ENCODE data around the gene IKBKE. TPM values are rescaled to one million over a fixed set of nuclear protein-coding genes. Genes with fewer than 3 reads are reported as not detected.

Gene IKBKE
- total RNA-seq, 1 donor from 2014 or later = 15.6 TPM

DNA sequence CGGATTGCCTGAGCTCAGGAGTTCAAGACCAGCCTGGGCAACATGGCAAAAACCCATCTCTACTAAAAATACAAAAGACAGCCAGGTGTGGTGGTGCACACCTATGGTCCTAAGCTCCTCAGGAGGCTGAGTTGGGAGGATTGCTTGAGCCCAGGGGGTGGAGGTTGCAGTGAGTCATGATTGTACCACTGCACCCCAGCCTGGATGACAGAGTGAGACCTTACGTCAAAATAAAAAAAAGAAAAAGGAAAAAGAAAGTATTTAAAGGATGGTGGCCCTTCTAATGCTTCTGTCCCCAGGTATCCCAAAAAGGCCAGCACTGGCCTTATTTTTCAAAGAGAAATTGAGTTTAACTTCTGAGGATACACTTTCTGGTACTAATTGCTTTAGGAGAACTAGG is 1.7 kb downstream of the IKBKE start:
- H3K4me3 ChIP-seq (ENCODE audit: low read depth, low read length) = no peak overlapping the region
- DNase-seq (ENCODE audit: low read depth) = no peak
- TF ChIP-seq, protein P1, sequence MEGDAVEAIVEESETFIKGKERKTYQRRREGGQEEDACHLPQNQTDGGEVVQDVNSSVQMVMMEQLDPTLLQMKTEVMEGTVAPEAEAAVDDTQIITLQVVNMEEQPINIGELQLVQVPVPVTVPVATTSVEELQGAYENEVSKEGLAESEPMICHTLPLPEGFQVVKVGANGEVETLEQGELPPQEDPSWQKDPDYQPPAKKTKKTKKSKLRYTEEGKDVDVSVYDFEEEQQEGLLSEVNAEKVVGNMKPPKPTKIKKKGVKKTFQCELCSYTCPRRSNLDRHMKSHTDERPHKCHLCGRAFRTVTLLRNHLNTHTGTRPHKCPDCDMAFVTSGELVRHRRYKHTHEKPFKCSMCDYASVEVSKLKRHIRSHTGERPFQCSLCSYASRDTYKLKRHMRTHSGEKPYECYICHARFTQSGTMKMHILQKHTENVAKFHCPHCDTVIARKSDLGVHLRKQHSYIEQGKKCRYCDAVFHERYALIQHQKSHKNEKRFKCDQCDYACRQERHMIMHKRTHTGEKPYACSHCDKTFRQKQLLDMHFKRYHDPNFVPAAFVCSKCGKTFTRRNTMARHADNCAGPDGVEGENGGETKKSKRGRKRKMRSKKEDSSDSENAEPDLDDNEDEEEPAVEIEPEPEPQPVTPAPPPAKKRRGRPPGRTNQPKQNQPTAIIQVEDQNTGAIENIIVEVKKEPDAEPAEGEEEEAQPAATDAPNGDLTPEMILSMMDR (conservative IDR thresholded peaks at IDR 0.05; ENCODE audit: low read depth, low read length) = no peak

DNA sequence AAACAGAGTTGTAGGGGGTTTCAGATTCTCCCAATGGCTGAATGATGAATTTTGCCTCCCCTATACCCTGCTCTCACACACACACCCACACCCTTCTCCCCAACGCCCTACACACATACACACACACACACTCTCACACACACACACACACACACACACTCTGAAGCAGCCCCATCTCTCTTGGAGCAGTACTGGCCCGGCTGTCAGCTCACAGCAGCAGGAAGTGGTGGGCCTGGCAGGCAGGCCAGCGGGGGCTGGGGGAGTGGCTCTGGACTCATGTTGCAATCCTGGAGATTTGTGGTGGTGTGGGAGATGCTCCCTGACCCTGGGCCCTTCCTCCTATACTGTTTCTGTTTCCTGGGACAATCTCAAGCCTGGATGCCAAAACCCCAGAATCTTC is 2.2 kb downstream of the IKBKE start:
- DNase-seq (ENCODE audit: low read depth) = no peak
- H3K4me3 ChIP-seq (ENCODE audit: low read depth, low read length) = no peak overlapping the region
- TF ChIP-seq, protein P1 (conservative IDR thresholded peaks at IDR 0.05; ENCODE audit: low read depth, low read length) = no peak

DNA sequence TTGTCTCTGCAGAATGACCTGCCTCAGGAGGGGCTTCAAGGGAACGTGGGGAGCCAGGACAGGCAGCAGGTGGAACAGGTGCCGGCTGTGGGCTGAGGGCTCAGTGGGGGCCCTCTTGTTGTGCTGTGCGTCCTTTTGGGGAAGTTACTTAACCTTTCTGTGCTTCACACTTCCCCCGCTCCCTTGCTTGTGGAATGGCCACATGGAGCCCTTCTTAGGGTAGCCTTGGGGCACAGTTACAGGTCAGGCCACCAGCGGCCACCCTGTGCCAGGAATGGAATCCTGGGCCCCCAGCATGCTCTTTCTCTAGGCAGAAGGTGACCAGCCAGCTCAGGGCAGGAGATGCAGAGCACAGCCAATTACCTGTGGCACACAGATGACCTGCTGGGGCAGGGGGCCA is 2.6 kb downstream of the IKBKE start:
- DNase-seq (ENCODE audit: low read depth) = no peak
- TF ChIP-seq, protein P1 (conservative IDR thresholded peaks at IDR 0.05; ENCODE audit: low read depth, low read length) = no peak
- no peak overlapping the region for H3K4me3 ChIP-seq (ENCODE audit: low read depth, low read length)

DNA sequence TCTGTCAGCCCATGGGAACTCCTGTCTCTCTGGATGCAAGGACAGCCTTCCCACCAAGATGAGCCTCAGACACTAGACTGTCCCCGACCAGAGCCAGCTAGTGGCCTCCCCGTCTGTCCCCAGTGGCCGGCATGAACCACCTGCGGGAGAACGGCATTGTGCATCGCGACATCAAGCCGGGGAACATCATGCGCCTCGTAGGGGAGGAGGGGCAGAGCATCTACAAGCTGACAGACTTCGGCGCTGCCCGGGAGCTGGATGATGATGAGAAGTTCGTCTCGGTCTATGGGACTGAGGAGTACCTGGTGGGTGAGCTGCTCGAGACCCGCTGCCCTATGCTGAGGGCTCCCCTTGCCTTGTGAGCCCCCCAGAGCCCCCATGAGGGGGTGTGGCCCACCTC is 5.8 kb downstream of the IKBKE start:
- H3K4me3 ChIP-seq (ENCODE audit: low read depth, low read length) = no peak overlapping the region
- TF ChIP-seq, protein P1 (conservative IDR thresholded peaks at IDR 0.05; ENCODE audit: low read depth, low read length) = no peak
- DNase-seq (ENCODE audit: low read depth) = no peak

DNA sequence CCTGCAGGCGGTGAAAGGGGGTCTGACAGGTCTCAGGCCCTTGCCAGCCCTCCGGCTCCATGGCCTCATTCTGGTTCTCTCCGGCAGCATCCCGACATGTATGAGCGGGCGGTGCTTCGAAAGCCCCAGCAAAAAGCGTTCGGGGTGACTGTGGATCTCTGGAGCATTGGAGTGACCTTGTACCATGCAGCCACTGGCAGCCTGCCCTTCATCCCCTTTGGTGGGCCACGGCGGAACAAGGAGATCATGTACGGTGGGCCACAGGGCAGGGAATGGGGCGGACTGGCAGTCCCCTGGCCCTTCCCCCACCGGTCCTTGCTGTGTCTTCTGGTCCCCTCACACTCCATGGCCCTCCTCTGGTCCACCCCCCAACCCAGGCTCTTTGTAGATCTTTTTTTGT is 6.3 kb downstream of the IKBKE start:
- no peak overlapping the region for H3K4me3 ChIP-seq (ENCODE audit: low read depth, low read length)
- DNase-seq (ENCODE audit: low read depth) = no peak
- TF ChIP-seq, protein P1 (conservative IDR thresholded peaks at IDR 0.05; ENCODE audit: low read depth, low read length) = no peak

DNA sequence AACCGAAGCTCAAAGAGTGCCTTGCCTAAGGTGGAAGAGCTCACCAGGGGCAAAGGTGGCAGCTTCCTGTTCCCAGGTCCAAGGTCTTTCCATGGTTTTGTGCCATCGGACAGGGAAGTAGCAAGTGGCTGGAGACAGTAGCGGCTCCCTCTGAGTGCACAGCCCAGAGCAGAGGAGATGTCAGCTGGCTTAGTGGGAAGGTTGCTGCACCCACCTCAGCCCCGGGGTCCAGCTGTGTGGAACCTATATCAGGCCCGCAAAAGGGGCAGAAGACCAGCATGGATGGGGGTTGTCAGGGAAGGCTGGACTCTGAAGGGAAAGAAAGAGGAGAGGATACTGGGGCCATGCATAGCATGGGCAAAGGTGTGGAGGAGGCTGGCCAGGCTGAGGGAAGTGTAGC is 6.8 kb downstream of the IKBKE start:
- TF ChIP-seq, protein P1 (conservative IDR thresholded peaks at IDR 0.05; ENCODE audit: low read depth, low read length) = no peak

DNA sequence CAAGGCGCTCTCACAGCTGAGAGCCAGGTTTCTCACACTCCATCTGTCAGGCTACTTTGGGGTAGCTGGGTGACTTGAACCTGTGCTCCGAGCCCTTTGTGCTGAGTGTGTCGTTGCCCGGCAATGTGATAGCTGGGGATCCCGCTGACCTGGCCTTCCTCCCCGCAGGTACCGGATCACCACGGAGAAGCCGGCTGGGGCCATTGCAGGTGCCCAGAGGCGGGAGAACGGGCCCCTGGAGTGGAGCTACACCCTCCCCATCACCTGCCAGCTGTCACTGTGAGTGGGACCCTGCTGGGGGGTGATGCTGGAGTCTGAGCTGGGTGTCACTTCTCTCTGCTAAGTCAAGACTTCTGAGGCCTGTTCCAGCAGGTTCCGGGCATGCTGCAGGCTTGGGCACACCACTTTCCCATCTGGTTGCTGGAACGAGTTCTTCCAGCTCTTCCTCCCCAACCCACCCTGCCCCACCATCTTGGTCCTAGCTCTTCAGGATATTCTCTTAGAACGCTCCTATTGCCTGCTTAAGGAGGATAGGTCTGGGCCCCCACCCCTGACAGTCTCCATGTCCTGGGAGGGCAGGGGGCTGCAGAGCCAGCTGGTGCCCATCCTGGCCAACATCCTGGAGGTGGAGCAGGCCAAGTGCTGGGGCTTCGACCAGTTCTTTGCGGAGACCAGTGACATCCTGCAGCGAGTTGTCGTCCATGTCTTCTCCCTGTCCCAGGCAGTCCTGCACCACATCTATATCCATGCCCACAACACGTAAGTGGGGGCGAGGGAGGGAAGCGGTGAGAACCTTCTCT is 7.5 kb downstream of the IKBKE start:
- no peak for DNase-seq (ENCODE audit: low read depth)
- no peak overlapping the region for H3K4me3 ChIP-seq (ENCODE audit: low read depth, low read length)
- TF ChIP-seq, protein P1 (conservative IDR thresholded peaks at IDR 0.05; ENCODE audit: low read depth, low read length) = no peak

More for the DNA sequence above, 6.8 kb downstream of the IKBKE start:
- no peak for DNase-seq (ENCODE audit: low read depth)
- H3K4me3 ChIP-seq (ENCODE audit: low read depth, low read length) = no peak overlapping the region

Data from epithelial cell of proximal tubule (primary cell).